OCI-LY7 (cell line): ENCODE results near the gene CLDN4. TPM values are rescaled to one million over a fixed set of nuclear protein-coding genes. Genes with fewer than 3 reads are reported as not detected.

Experiments
- BruUV-seq: library from RNA; stranded (reverse); fragments of 400-500 nt; replicated peaks from 2 replicates; lab custom pipeline; 2021; lab: Mats Ljungman, UMichigan
- CTCF ChIA-PET: fragments of 300-600 bp; sonication (Branson Sonifier 250); formaldehyde crosslinking; loops from one replicate; lab custom pipeline; 2022; ENCODE audit warnings: antibody characterized with exemption; ENCODE audit not compliant: unreplicated experiment; lab: Charles Lee
- POLR2A ChIA-PET: fragments of 300-600 bp; sonication (Branson Sonifier 250); formaldehyde crosslinking; loops from one replicate; lab custom pipeline; 2022; ENCODE audit warnings: antibody characterized with exemption; lab: Charles Lee
- DNase-seq: peaks from one replicate; pipeline ENCODE4 v3.0.0-alpha.2; 2015; ENCODE audit warnings: low spot score
- H2AFZ ChIP-seq: fragments of 200-600 bp; sonication (generic), shearing (Covaris generic); 2 replicates; pipeline ENCODE4 v1.6.1; 2014; ENCODE audit warnings: mild to moderate bottlenecking, antibody characterized with exemption, low read length, moderate library complexity
- H3K27ac ChIP-seq: fragments of 200-600 bp; sonication (generic); 2 replicates; pipeline ENCODE4 v1.5.1; 2014; ENCODE audit warnings: mixed run types, low read depth, mild to moderate bottlenecking, moderate library complexity, low read length, inconsistent platforms; ENCODE audit not compliant: poor library complexity, severe bottlenecking
- H3K36me3 ChIP-seq: fragments of 200-600 bp; sonication (generic); 2 replicates; pipeline ENCODE4 v1.6.1; 2014; ENCODE audit warnings: mild to moderate bottlenecking, antibody characterized with exemption, low read length, moderate library complexity, mixed read lengths; ENCODE audit not compliant: insufficient read depth
- H3K4me1 ChIP-seq: fragments of 200-600 bp; sonication (generic); 2 replicates; pipeline ENCODE4 v1.5.1; 2014; ENCODE audit warnings: mild to moderate bottlenecking, low read length; ENCODE audit not compliant: insufficient read depth, poor library complexity, severe bottlenecking
- H3K4me2 ChIP-seq: fragments of 200-600 bp; sonication (generic); 2 replicates; pipeline ENCODE4 v1.6.1; 2014; ENCODE audit warnings: mild to moderate bottlenecking, low read length
- H3K4me3 ChIP-seq: fragments of 200-600 bp; sonication (generic); 2 replicates; pipeline ENCODE4 v1.5.1; 2014; ENCODE audit warnings: mild to moderate bottlenecking, low read depth, low read length; ENCODE audit not compliant: poor library complexity, severe bottlenecking
- H3K79me2 ChIP-seq: fragments of 200-600 bp; sonication (generic); 2 replicates; pipeline ENCODE4 v1.6.1; 2016; ENCODE audit warnings: low read depth, mild to moderate bottlenecking, low read length, moderate library complexity, mixed read lengths; ENCODE audit not compliant: insufficient read depth
- H3K9me2 ChIP-seq: fragments of 200-600 bp; sonication (generic); 2 replicates; pipeline ENCODE4 v1.6.1; 2016; ENCODE audit warnings: mild to moderate bottlenecking, low read length, mixed read lengths; ENCODE audit not compliant: insufficient read depth
- H3K9me3 ChIP-seq: fragments of 200-600 bp; sonication (generic); 2 replicates; pipeline ENCODE4 v1.6.1; 2014; ENCODE audit warnings: mild to moderate bottlenecking, mixed run types, low read length, mixed read lengths
- H4K20me1 ChIP-seq: fragments of 200-600 bp; sonication (generic); 2 replicates; pipeline ENCODE4 v1.6.1; 2014; ENCODE audit warnings: mild to moderate bottlenecking, antibody characterized with exemption, low read length, moderate library complexity, mixed read lengths; ENCODE audit not compliant: insufficient read depth
- CTCF ChIP-seq: fragments of 200-600 bp; sonication (generic); conservative IDR thresholded peaks from 2 replicates; pipeline ENCODE4 v1.5.1; 2014; ENCODE audit warnings: mild to moderate bottlenecking, antibody characterized with exemption, low read length, moderate library complexity, mixed read lengths
- EZH2phosphoT487 ChIP-seq: fragments of 200-600 bp; sonication (generic); IDR thresholded peaks from 2 replicates; pipeline ENCODE4 v1.6.1; 2018; ENCODE audit warnings: low read depth, borderline replicate concordance, mild to moderate bottlenecking, mixed run types, antibody characterized with exemption, low read length, moderate library complexity, mixed read lengths
- intact Hi-C: fragments of 100-400 bp; cut with micrococcal nuclease; formaldehyde crosslinking; loops from one replicate; pipeline ENCODE4 v1.10.0; 2022; ENCODE audit not compliant: unreplicated experiment
- total RNA-seq, 2 experiments: library from RNA; depleted of rRNA in 1 of 2; stranded (reverse); fragments of >200 nt in 1 of 2; shearing (Covaris generic) in 1 of 2; gene quantifications; 2 replicates each; pipeline ENCODE4 v1.2.3, GENCODE V29; 2014 to 2022

The CLDN4 gene
- total RNA-seq, 2 experiments from 2014 or later = 0.13 to 1.0 TPM

- Histone ChIP-seq H3K4me3 (no peak overlapping the region), H4K20me1 (no peaks in the 10 kb centered on the region), H3K9me3 (no peaks in the 10 kb centered on the region), H3K4me1 (peaks cover 7% of the 10 kb centered on the region), H3K9me2 (no peaks in the 10 kb centered on the region), H3K79me2 (no peaks in the 10 kb centered on the region), H2AFZ (no peak overlapping the region), H3K4me2 (no peak overlapping the region), H3K36me3 (no peaks in the 10 kb centered on the region), H3K27ac (no peak overlapping the region)
- DNase-seq = no peak
- ChIA-PET POLR2A (no interaction called here), CTCF (no interaction called here)
- TF ChIP-seq CTCF = no peak
- TF ChIP-seq EZH2phosphoT487 = no peak
- no TSS peak for BruUV-seq
- intact Hi-C loops = no loop called here
These were observed 7.8 kb downstream of the CLDN4 start for GRCh38 chr7:73838642-73839041.

GRCh38 chr7:73839290-73839689 is 8.5 kb downstream of the CLDN4 start:
- Histone ChIP-seq H3K4me3 (no peak overlapping the region), H3K9me2 (no peaks in the 10 kb centered on the region)

More at GRCh38 chr7:73839290-73839689, 8.5 kb downstream of the CLDN4 start:
- TF ChIP-seq EZH2phosphoT487 = no peak
- TF ChIP-seq CTCF = no peak
- Histone ChIP-seq H3K4me1 (peaks cover 13% of the 10 kb centered on the region), H4K20me1 (no peaks in the 10 kb centered on the region), H3K79me2 (no peaks in the 10 kb centered on the region), H3K36me3 (no peaks in the 10 kb centered on the region), H3K4me2 (no peak overlapping the region), H3K27ac (no peak overlapping the region), H3K9me3 (no peaks in the 10 kb centered on the region), H2AFZ (no peak overlapping the region)
- CTCF ChIA-PET = interaction anchor here (0.6 kb wide), 1 partner anchor 188 kb away, joined by 7 read pairs; no protein-coding TSS in a partner anchor
- BruUV-seq = no TSS peak
- POLR2A ChIA-PET = no interaction called here
- no peak for DNase-seq
- intact Hi-C loops = no loop called here
